Naive thymus-derived CD8-positive, alpha-beta T cell (primary cell): ENCODE measurements around the gene CTU1. TPM values are rescaled to one million over a fixed set of nuclear protein-coding genes. Genes with fewer than 3 reads are reported as not detected.

Experiments
- ATAC-seq, 2 donors: fragments of 150-1000 bp; cut with Tn5 transposase in 1 of 2; sonication (Bioruptor Pico), chemical (Tn5 transposase) in 1 of 2; 1 replicate in 1 of 2; 2 replicates in 1 of 2; pipeline ENCODE4 v1.10.0; 2021; ENCODE audit warnings: mild to moderate bottlenecking in 2 of 2, moderate library complexity in 2 of 2
- POLR2A ChIA-PET: fragments of 350-600 bp; sonication (Branson Sonifier 250); formaldehyde crosslinking; loops from one replicate; lab custom pipeline; 2021; ENCODE audit warnings: antibody characterized with exemption; lab: Charles Lee
- DNase-seq, 10 donors: peaks; one replicate each; pipeline versions ENCODE4 v3.0.0 to v3.0.0-alpha.2; 2020 to 2022
- H3K27ac Mint-ChIP-seq, 10 donors: one replicate each; pipeline ENCODE4 v1.8.0; 2020 to 2022; ENCODE audit warnings: mild to moderate bottlenecking in 10 of 10, mixed read lengths in 10 of 10, moderate library complexity in 4 of 10, inconsistent platforms in 1 of 10
- H3K27me3 Mint-ChIP-seq, 5 donors: one replicate each; pipeline ENCODE4 v1.8.0; 2021 to 2022; ENCODE audit warnings: mixed read lengths in 5 of 5
- H3K36me3 Mint-ChIP-seq, 3 donors: one replicate each; pipeline ENCODE4 v1.8.0; 2020 to 2022; ENCODE audit warnings: mixed read lengths in 3 of 3, mild to moderate bottlenecking in 2 of 3, inconsistent platforms in 1 of 3
- H3K4me1 Mint-ChIP-seq, 4 donors: one replicate each; pipeline ENCODE4 v1.8.0; 2021 to 2022; ENCODE audit warnings: mixed read lengths in 4 of 4
- H3K4me3 Mint-ChIP-seq, 10 donors: one replicate each; pipeline ENCODE4 v1.8.0; 2020 to 2022; ENCODE audit warnings: mild to moderate bottlenecking in 10 of 10, mixed read lengths in 10 of 10, moderate library complexity in 6 of 10, inconsistent platforms in 1 of 10
- H3K9me3 Mint-ChIP-seq, 9 donors: one replicate each; pipeline ENCODE4 v1.8.0; 2020 to 2022; ENCODE audit warnings: mixed read lengths in 9 of 9, mild to moderate bottlenecking in 3 of 9, inconsistent platforms in 1 of 9, moderate library complexity in 1 of 9
- polyA plus RNA-seq, 3 donors: library from polyadenylated mRNA; unstranded; fragments of 300-500 nt; fragmentation: Illumina TruSeq; gene quantifications; one replicate each; pipeline ENCODE4 v1.2.3, GENCODE V29; 2021
- total RNA-seq, 8 experiments: library from RNA in 2 of 8; stranded (reverse) in 2 of 8; gene quantifications; one replicate each; pipeline ENCODE4 v1.2.3 and lab custom pipeline; 2021 to 2026

The CTU1 gene
- total and polyA plus RNA-seq, 5 experiments from 2014 or later, result 2.4 to 10.3 (median 9.3) TPM

GRCh38 chr19:51099047-51099382 is 9.2 kb downstream of the CTU1 start:
- Mint-ChIP-seq H3K36me3 (peaks cover 0 to 57% (median 6%) of the 10 kb centered on the region in 3 donors), H3K4me3 (peak overlapping the region in 9 of 10 donors; percentile 22 to 67 (median 55))

GRCh38 chr19:51098365-51099046 is 9.7 kb downstream of the CTU1 start:
- POLR2A ChIA-PET, result no interaction called here
- peak overlapping the region in 4 of 10 donors; percentile 62 to 87 (median 79) for H3K27ac Mint-ChIP-seq

More at GRCh38 chr19:51099047-51099382, 9.2 kb downstream of the CTU1 start:
- no peak for ATAC-seq
- H3K27ac Mint-ChIP-seq, result peak overlapping the region in 8 of 10 donors; percentile 35 to 92 (median 84)
- no peak for DNase-seq
- H3K4me1 Mint-ChIP-seq, result peaks cover 16 to 54% (median 40%) of the 10 kb centered on the region in 4 donors
- no peaks in the 10 kb centered on the region for H3K9me3 Mint-ChIP-seq
- POLR2A ChIA-PET, result no interaction called here
- no peaks in the 10 kb centered on the region for H3K27me3 Mint-ChIP-seq

GRCh38 chr19:51097796-51098195 is 10.4 kb downstream of the CTU1 start:
- POLR2A ChIA-PET, result no interaction called here
- H3K9me3 Mint-ChIP-seq, result no peaks in the 10 kb centered on the region
- no peak for ATAC-seq
- peak overlapping the region in 3 of 10 donors; percentile 4 to 73 (median 27) for H3K27ac Mint-ChIP-seq
- peaks cover 0 to 46% (median 4%) of the 10 kb centered on the region in 3 donors for H3K36me3 Mint-ChIP-seq
- H3K27me3 Mint-ChIP-seq, result no peaks in the 10 kb centered on the region
- H3K4me3 Mint-ChIP-seq, result peak overlapping the region in 4 of 10 donors; percentile 15 to 38 (median 28)
- peaks cover 18 to 50% (median 38%) of the 10 kb centered on the region in 4 donors for H3K4me1 Mint-ChIP-seq
- no peak for DNase-seq

More at GRCh38 chr19:51098365-51099046, 9.7 kb downstream of the CTU1 start:
- Mint-ChIP-seq H3K4me3 (peak overlapping the region in 7 of 10 donors; percentile 10 to 67 (median 55)), H3K27me3 (no peaks in the 10 kb centered on the region), H3K36me3 (peaks cover 0 to 53% (median 6%) of the 10 kb centered on the region in 3 donors), H3K9me3 (no peaks in the 10 kb centered on the region), H3K4me1 (peaks cover 18 to 52% (median 41%) of the 10 kb centered on the region in 4 donors)
- ATAC-seq (peak; percentile 63 to 93), DNase-seq (peak in 8 of 10 donors; percentile 24 to 76 (median 34))

DNA sequence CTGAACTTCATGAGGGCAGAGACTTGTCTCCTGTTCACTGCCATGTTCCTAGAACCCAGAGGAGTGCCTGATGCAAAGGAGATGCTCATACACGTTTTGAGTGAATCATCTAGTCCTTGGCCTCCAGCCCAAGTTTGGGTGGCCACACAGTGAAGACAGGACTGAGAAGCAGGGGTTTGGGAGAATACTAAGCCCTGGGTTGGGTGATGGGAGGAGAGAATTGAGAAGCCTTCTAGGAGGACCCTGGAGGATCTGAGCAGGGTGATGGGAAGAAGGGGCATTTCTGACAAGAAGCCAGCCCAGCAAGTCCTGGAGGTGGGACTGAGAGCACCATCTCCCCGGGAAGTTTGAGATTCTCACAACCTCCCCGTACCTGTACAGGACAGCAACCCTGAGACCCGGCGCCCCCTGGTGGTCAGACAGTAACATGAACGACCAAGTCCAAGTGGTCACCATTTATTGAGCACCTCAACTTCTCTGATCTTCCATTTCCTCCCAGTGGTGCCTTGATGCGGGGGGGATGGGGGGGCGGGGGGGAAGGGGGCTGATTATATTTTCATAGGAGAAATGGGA is 11.0 kb downstream of the CTU1 start:
- POLR2A ChIA-PET, result no interaction called here
- H3K9me3 Mint-ChIP-seq, result no peaks in the 10 kb centered on the region
- DNase-seq (peak; percentile 27 to 79 (median 55)), ATAC-seq (peak; percentile 49 to 50)
- H3K4me1 Mint-ChIP-seq, result peaks cover 21 to 45% (median 32%) of the 10 kb centered on the region in 4 donors
- peak overlapping the region in 7 of 10 donors; percentile 21 to 52 (median 36) for H3K4me3 Mint-ChIP-seq
- no peaks in the 10 kb centered on the region for H3K27me3 Mint-ChIP-seq
- H3K36me3 Mint-ChIP-seq, result peaks cover 0 to 40% (median 4%) of the 10 kb centered on the region in 3 donors
- peak overlapping the region in 8 of 10 donors; percentile 4 to 85 (median 66) for H3K27ac Mint-ChIP-seq

DNA sequence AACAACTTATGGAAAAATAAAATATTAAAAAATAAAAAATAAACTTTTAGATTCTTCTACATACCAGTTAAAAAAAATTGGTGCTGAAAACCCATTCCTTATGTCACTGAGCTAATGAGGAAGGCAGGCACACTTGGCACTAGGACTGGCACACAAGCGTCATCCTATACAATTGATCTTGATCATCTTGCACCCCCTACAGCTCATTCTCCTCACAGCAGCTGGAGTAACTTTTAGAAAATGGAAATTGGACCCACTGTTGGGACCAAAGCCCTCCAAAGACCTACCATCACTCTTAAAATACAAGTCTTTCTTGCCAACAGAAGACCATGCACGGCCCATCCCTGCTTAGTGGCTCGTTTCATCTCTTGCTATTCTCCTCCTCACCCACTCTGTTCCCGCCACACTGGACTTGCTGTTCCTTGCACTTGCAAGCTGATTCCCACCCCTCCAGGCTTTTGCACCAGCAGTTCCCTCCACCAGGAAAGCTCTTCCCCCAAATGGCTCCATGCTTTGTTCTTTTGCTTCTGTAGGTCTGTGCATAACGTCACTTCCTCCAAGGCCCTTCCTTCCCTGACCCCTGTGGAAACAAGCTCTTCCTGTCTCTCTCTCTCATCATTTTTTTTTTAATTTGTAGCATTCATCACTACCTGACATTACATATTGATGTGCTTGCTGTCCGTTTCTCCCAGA is 11.6 kb downstream of the CTU1 start:
- Mint-ChIP-seq H3K27ac (peak overlapping the region in 8 of 10 donors; percentile 1 to 85 (median 38)), H3K4me1 (peaks cover 22 to 45% (median 31%) of the 10 kb centered on the region in 4 donors), H3K9me3 (no peaks in the 10 kb centered on the region), H3K27me3 (no peaks in the 10 kb centered on the region), H3K36me3 (peaks cover 0 to 34% (median 4%) of the 10 kb centered on the region in 3 donors), H3K4me3 (peak overlapping the region in 5 of 10 donors; percentile 20 to 52 (median 33))
- POLR2A ChIA-PET, result interaction anchor here (0.5 kb wide), 1 partner anchor 1255 kb away, joined by 5 read pairs; no protein-coding TSS in a partner anchor
- ATAC-seq, result no peak
- no peak for DNase-seq

DNA sequence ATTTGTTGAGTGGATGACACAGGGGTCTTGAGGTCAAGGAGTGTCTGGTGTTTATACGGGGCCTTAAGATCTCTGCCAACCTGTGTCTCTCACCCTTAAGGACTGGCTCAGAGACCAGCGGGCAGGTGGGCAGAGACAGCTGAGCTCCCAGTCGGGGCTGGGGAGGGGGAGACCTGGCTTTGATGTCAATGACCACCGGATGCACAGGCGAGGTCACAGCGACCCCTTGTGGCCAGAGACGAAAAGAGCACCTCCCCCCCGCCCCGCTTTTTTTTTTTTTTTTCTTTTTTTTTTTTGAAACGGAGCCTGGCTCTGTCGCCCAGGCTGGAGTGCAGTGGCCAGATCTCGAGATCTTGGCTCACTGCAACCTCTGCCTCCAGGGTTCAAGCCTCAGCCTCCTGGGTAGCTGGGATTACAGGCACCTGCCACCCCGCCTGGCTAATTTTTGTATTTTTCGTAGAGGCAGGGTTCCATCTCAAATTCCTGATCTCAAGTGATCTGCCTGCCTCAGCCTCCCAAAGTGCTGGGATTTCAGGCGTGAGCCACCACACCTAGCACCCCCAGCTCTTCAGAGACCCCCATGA is 13.4 kb downstream of the CTU1 start:
- Mint-ChIP-seq H3K27ac (peak overlapping the region in 2 of 10 donors; percentile 56 to 72), H3K4me3 (no peak overlapping the region), H3K36me3 (peaks cover 0 to 16% (median 4%) of the 10 kb centered on the region in 3 donors), H3K4me1 (peaks cover 14 to 34% (median 26%) of the 10 kb centered on the region in 4 donors), H3K9me3 (no peaks in the 10 kb centered on the region), H3K27me3 (no peaks in the 10 kb centered on the region)
- DNase-seq (peak in 4 of 10 donors; percentile 28 to 42 (median 32)), ATAC-seq (no peak)
- POLR2A ChIA-PET, result interaction anchor here (0.6 to 0.7 kb wide), 3 partner anchors 15 to 109 kb away, joined by 4 to 5 read pairs (median 4); no protein-coding TSS in a partner anchor

GRCh38 chr19:51093510-51094345 is 14.5 kb downstream of the CTU1 start:
- Mint-ChIP-seq H3K9me3 (no peaks in the 10 kb centered on the region), H3K27me3 (no peaks in the 10 kb centered on the region), H3K4me1 (peaks cover 11 to 25% (median 21%) of the 10 kb centered on the region in 4 donors), H3K4me3 (no peak overlapping the region), H3K27ac (peak overlapping the region in 3 of 10 donors; percentile 56 to 72 (median 63)), H3K36me3 (peaks cover 0 to 19% (median 0%) of the 10 kb centered on the region in 3 donors)
- ATAC-seq (no peak), DNase-seq (no peak)
- POLR2A ChIA-PET, result interaction anchor here (0.6 kb wide), 1 partner anchor 108 kb away, joined by 4 read pairs; no protein-coding TSS in a partner anchor

GRCh38 chr19:51093101-51093500 is 15.1 kb downstream of the CTU1 start:
- Mint-ChIP-seq H3K4me1 (peaks cover 11 to 25% (median 21%) of the 10 kb centered on the region in 4 donors), H3K27ac (peak overlapping the region in 2 of 10 donors; percentile 5 to 23), H3K36me3 (peaks cover 0 to 19% (median 0%) of the 10 kb centered on the region in 3 donors), H3K27me3 (no peaks in the 10 kb centered on the region), H3K9me3 (no peaks in the 10 kb centered on the region), H3K4me3 (no peak overlapping the region)
- POLR2A ChIA-PET, result no interaction called here
- DNase-seq, result no peak
- no peak for ATAC-seq

GRCh38 chr19:51091895-51092873 is 16.0 kb downstream of the CTU1 start:
- H3K27ac Mint-ChIP-seq, result peak overlapping the region in 3 of 10 donors; percentile 5 to 56 (median 23)

DNA sequence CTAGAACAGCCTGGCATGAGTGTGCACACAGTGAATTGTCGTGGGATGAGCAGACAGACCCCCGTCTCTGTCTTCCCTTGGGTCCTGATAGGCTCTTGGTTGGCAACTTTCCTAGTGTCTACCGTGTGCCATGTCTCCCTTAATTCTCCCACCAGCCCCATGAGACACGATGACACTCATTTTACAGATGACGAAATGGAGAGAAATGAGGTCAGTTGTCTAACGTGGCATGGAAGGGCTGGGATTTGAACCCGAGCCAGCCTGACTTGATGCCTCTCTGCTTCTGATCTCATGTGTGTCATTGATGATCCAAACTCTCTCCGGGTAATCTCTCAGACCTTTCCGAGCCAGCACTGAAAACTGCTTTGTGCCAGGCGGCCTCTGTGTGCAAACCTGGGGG is 17.1 kb downstream of the CTU1 start:
- peaks cover 0 to 14% (median 8%) of the 10 kb centered on the region in 4 donors for H3K4me1 Mint-ChIP-seq
- peak overlapping the region in 1 of 10 donors; percentile 38 for H3K27ac Mint-ChIP-seq
- ATAC-seq, result no peak
- H3K27me3 Mint-ChIP-seq, result no peaks in the 10 kb centered on the region
- no peaks in the 10 kb centered on the region for H3K9me3 Mint-ChIP-seq
- POLR2A ChIA-PET, result no interaction called here
- H3K36me3 Mint-ChIP-seq, result peaks cover 0 to 16% (median 0%) of the 10 kb centered on the region in 3 donors
- no peak overlapping the region for H3K4me3 Mint-ChIP-seq
- no peak for DNase-seq

More at GRCh38 chr19:51091895-51092873, 16.0 kb downstream of the CTU1 start:
- POLR2A ChIA-PET, result no interaction called here
- Mint-ChIP-seq H3K27me3 (no peaks in the 10 kb centered on the region), H3K4me1 (peaks cover 8 to 19% (median 16%) of the 10 kb centered on the region in 4 donors), H3K4me3 (no peak overlapping the region), H3K36me3 (peaks cover 0 to 19% (median 0%) of the 10 kb centered on the region in 3 donors), H3K9me3 (no peaks in the 10 kb centered on the region)
- DNase-seq, result no peak
- no peak for ATAC-seq
